GM19438 (cell line): Measurements from ENCODE around the gene UBL4A.

ENCODE experiments used
- ATAC-seq: cut with Tn5 transposase; IDR thresholded peaks from one replicate; pipeline ENCODE4 v1.9.1; 2021; ENCODE audit warnings: low read depth; ENCODE audit not compliant: unreplicated experiment

The UBL4A gene

GRCh38 chrX:154466036-154466435, 20.4 kb downstream of the UBL4A start:
- no peak for ATAC-seq

DNA sequence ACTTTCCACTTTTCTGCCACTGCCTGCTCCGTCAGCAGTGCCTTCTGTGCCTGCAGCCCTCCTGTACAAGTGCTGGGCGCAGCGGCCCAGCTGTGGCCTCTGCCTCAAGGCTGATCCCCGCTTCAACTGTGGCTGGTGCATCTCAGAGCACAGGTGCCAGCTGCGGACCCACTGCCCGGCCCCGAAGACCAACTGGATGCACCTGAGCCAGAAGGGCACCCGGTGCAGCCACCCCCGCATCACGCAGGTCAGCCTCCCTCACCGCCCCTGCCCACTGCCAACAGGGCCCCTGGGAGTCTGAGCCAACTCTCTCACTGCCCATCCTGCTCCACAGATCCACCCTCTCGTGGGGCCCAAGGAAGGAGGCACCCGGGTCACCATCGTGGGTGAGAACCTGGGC, 20.8 kb downstream of the UBL4A start:
- ATAC-seq = no peak

DNA sequence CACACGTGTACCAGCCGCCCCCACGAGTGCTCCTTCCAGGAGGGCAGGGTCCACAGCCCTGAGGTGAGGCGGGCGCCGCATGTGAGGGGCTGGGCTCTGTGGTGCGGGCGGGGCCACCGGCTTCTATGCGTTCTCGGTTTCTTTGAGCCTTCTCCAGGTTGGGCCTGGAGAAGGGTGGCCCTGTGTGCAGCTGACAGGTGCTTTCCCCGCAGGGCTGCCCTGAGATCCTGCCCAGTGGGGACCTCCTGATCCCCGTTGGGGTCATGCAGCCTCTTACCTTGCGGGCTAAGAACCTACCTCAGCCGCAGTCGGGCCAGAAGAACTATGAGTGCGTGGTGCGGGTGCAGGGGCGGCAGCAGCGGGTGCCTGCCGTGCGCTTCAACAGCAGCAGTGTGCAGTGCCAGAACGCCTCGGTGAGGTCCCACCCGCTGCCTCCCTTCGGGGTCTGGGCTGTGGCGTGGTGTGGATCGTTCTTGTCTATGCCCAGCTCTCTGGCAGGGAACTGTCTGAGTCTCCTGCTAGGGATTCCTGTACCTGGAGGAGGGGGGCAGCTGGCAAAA, 21.5 kb downstream of the UBL4A start:
- ATAC-seq = no peak

- ATAC-seq = no peak
These were observed 22.7 kb downstream of the UBL4A start for GRCh38 chrX:154463611-154464220.

GRCh38 chrX:154462396-154462795, 24.0 kb downstream of the UBL4A start:
- ATAC-seq = no peak

DNA sequence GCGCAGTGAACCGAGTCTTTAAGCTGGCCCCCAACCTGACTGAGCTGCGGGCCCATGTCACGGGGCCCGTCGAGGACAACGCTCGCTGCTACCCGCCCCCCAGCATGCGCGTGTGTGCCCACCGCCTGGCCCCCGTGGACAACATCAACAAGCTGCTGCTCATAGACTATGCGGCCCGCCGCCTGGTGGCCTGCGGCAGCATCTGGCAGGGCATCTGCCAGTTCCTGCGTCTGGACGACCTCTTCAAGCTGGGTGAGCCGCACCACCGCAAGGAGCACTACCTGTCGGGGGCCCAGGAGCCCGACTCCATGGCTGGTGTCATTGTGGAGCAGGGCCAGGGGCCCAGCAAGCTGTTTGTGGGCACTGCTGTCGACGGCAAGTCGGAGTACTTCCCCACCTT, 26.1 kb downstream of the UBL4A start:
- ATAC-seq = no peak

DNA sequence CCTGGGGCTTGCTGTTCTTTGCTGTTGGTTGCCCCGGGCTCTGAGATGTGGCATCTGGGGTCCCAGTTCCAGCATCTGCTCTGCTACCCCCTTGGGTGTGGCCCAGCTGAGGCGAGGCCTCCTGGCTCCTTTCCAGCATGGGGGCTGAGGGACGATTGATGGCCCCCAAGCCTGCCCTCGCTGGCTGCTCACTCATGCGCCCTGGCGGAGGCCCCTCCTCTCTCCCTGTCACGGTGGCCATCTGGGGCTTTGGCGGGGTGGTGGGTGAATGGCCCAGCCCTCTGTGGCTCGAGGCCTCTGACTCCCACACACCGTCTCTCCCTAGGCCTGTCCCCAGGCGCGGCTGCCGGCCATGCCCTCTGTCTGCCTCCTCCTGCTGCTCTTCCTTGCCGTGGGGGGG, 26.6 kb downstream of the UBL4A start:
- no peak for ATAC-seq

DNA sequence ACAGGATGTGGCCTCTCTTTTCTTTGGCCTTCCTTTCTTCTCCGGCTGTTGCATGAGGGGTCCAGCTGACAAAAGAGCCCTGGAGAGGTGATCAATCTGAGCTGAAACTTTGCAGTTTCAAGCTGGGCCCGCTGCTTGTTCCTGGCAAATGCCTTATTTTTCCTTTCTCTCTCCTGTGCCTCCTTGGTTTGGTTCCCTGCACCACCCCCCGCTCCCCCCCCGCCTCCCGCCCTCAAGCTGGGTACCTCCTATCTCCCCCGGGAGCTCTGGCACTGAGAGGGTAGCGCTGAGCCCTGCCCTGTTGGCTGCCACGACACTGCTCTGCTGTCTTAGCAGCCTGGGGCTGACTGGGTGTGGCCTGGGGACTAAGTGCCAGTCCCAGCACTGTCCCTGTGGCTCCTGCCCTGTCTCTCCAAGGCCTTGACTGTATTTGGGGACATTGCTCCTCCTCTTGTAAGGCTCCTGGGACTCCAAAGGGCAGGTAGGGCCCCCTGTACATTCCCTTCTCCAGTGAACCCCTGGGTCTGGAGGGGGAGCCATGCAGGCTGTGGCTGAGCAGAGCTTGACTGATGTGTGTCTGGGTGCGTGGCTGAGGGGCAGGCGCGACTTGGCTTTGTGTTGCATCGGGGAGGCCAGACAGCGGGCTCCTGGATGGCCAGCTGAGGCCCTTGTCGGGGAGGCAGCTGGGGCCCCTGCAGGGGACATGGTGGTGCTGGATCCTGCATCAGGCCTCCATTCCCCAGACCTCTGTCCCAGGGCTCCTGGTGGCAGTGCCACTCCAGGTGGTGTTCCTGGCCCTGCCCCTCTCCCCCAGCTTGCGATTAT, 27.2 kb downstream of the UBL4A start:
- no peak for ATAC-seq

GRCh38 chrX:154458116-154458953, 28.1 kb downstream of the UBL4A start, which contains the start of gene PLXNA3:
TSS of gene PLXNA3 (plus strand) at chrX:154458281. CDS start at chrX:154460184, 1,903 bp downstream.
- ATAC-seq = no peak

DNA sequence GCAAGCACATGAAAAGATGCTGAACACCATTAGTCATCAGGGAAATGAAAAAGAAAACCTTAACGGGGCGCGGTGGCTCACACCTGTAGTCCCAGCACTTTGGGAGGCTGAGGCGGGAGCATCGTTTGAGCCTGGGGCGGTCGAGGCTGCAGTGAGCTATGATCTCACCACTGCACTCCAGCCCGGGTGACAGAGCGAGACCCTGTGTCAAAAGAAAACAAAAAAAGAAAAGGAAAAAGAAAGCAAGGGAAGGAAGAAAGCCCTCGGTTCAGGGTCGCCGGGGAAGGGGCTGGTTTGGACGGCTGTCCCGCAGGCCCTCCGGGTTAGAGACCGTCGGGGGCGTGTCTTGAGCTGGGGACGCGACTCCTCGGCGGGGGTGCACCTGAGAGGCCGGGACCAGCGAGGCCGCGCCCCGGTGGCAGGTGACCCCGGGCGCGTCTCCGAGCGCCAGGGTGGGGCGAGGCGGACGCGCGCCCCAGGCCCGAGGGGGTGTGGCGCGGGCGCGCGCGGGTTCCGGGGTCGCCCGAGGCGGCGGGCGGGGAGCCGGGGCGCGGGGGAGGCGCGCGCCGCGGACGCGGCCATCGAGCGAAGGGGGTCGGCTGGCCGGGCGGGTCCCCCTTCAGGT, 28.8 kb downstream of the UBL4A start:
- ATAC-seq = no peak

DNA sequence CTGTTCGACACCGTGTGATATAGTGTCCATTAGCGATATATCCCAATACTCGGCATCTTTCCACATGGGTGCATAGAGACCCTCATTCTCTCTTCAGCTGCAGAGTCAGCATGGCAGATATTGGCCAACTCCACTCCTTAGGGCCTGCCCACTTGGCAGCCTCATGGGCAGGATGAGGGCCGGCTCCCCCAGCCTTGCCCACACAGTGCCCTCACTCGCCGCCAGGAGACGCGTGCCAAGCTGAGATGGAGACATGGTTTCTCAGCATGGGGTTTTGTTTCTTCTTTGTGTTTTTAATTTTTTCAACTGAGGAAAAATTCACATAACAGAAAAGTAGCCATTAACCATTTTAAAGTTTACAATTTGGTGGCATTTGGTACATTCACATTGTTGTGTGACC, 33.6 kb downstream of the UBL4A start:
- no peak for ATAC-seq

DNA sequence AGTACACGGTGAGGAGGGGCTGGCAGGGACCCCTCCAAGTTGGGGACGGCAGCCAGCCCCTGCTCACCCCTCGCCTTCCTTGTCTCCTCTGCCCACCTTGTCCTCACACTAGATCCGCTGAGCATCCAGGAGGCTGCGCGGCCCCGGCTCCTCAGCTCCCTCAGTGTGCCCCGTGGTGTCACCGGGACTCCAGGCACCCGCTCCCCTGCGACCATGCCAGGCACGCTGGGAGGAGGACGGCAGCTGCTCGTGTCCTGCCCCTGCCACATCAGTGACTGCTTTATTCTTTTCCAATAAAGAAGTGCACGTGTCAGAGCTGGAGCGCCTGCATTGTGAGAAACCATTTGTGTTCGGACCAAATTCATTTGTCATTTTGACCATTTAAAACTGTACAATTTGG, 36.1 kb downstream of the UBL4A start:
- ATAC-seq = no peak

DNA sequence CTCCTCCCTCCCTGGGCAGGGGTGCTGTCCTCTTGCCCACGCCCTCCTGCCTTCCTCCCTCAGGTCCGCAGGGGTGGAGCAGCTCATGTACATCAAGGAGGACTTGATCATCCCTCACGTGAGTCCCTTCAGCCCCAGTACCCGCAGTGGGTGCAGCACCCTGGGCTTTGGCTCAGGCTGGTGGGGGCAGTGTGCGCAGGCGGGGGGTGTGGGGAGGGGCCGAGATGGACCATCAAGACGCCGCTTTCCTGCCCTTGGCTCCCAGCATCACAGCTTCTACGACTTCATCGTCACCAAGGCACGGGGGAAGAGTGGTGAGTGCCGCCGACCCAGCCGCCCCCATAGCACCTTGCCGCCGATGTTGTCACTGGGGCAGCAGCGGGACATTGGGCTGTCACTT, 36.8 kb downstream of the UBL4A start:
- ATAC-seq = no peak

DNA sequence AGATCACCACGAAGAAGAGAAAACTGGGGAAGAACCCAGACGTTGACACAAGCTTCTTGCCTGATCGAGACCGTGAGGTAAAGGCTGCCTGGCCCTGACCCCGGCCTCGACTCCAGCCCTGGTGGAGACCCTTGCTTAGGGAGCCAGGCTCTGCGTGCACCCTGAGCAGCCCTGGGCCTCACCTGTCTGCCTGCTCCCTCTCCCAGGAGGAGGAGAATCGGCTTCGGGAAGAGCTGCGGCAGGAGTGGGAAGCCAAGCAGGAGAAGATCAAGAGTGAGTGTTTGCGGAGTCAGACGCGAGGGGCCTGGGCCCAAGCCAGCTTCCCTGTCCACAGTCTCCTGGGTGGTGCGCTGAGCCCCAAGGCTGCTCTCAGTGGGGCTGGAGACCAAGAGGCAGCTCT, 37.9 kb downstream of the UBL4A start:
- ATAC-seq = no peak

GRCh38 chrX:154446430-154446829, 40.0 kb downstream of the UBL4A start:
- ATAC-seq = no peak

- ATAC-seq = no peak
These were observed 40.6 kb downstream of the UBL4A start for GRCh38 chrX:154445776-154446175.

GRCh38 chrX:154444755-154445246, 41.6 kb downstream of the UBL4A start:
- no peak for ATAC-seq

DNA sequence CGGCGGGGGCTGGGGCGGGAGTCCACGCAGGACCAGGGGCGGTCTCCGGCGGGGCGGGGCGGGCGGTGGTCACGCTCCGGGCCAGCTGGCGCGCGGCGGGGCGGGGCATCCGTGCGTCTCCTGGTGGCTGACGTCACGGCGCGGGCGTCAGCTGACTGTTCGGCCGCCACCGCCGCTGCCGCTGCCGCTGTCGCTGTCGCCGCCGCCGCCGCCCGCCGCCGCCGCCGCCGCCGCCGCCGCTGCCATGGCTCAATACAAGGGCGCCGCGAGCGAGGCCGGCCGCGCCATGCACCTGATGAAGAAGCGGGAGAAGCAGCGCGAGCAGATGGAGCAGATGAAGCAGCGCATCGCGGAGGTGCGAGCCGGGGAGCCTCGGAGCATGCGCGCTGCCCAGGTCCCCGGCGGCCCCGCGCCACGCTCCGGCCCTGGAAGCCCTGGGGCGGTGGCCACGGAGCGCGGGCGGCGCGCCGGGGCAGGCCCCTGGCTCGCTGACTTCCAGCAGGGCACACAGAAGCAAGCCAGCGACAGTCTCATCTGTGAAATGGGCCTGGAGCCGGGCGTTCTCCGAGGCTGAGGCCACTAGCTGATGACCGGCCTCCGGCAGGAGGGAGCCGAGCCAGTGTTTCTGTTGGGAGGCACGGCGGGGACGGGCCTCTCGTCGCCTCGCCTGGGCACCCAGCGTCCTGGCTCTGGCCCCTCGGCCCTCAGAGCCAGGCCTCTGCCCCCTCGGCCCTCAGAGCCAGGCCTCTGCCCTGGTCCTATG, 42.2 kb downstream of the UBL4A start, which contains the start of gene FAM50A:
Gene FAM50A (plus strand): TSS at position 150 of the 763 bp plus-strand sequence. CDS start 95 bp downstream, at position 245.
- ATAC-seq = peak; percentile 63

GRCh38 chrX:154443479-154443910, 42.9 kb downstream of the UBL4A start:
- ATAC-seq = no peak
